K562 (cell line): Measurements from ENCODE around the gene ZNF503. TPM values are rescaled to one million over a fixed set of nuclear protein-coding genes. Genes with fewer than 3 reads are reported as not detected.

Experiments used
- CBX1 ChIP-seq: sonication (generic); IDR thresholded peaks from 2 replicates; pipeline ENCODE4 v1.6.1; 2016; ENCODE audit warnings: antibody characterized with exemption, low read depth, mild to moderate bottlenecking
- CEBPB ChIP-seq: fragments of 450-650 bp; IDR thresholded peaks from 2 replicates; pipeline ENCODE4 v1.6.1; 2016; ENCODE audit warnings: missing genetic modification characterization, missing compliant biosample characterization
- IFI16 ChIP-seq: fragments of 250-450 bp; sonication (Bioruptor Pico); IDR thresholded peaks from 2 replicates; pipeline ENCODE4 v2.1.2; 2022; ENCODE audit warnings: mild to moderate bottlenecking, inconsistent platforms
- KLF6 ChIP-seq: fragments of 250-450 bp; sonication (Bioruptor Pico); IDR thresholded peaks from 2 replicates; pipeline ENCODE4 v1.4.0; 2020; ENCODE audit warnings: mild to moderate bottlenecking, moderate library complexity, borderline replicate concordance
- MEIS2 ChIP-seq: fragments of 450-650 bp; IDR thresholded peaks from 2 replicates; pipeline ENCODE4 v1.6.1; 2014; ENCODE audit warnings: mild to moderate bottlenecking; ENCODE audit not compliant: partially characterized antibody
- MTA1 ChIP-seq: fragments of 450-650 bp; IDR thresholded peaks from 2 replicates; pipeline ENCODE4 v1.6.1; 2017; ENCODE audit warnings: borderline replicate concordance
- SNIP1 ChIP-seq: fragments of 450-650 bp; IDR thresholded peaks from 2 replicates; pipeline ENCODE4 v1.7.1; 2017; ENCODE audit warnings: low read depth, mild to moderate bottlenecking
- TARDBP ChIP-seq: fragments of 450-650 bp; IDR thresholded peaks from 2 replicates; pipeline ENCODE4 v1.6.1; 2016
- ZNF253 ChIP-seq: fragments of 250-450 bp; sonication (Bioruptor Pico); conservative IDR thresholded peaks from 2 replicates; pipeline ENCODE4 v1.6.1; 2021; ENCODE audit warnings: mild to moderate bottlenecking
- polyA plus RNA-seq, 8 experiments: library from polyadenylated mRNA; depleted of rRNA in 4 of 8; stranded (reverse) in 5 of 8; unstranded in 3 of 8; fragments of >200 nt; fragmentation: Nextera tagmentation in 2 of 8; fragmentation: Illumina TruSeq in 1 of 8; extraction: Ambion mirVana in 2 of 8; extraction: Trizol in 1 of 8; gene quantifications; 2 replicates each; pipeline versions ENCODE4 v1.2.1 to v1.2.3, GENCODE V29; 2011 to 2014; ENCODE audit warnings: inconsistent platforms in 1 of 8, missing spikeins in 1 of 8
- total RNA-seq, 7 experiments: library from RNA; depleted of rRNA in 6 of 7; stranded (reverse); fragments of >200 nt in 6 of 7; fragmentation: Illumina TruSeq in 2 of 7; extraction: Trizol in 2 of 7; gene quantifications; 2 replicates each; pipeline versions ENCODE4 v1.2.1 to v1.2.3, GENCODE V29; 2011 to 2021; ENCODE audit warnings: low replicate concordance in 1 of 7
- TF ChIP-seq, protein P1 (sequence below): fragments of 200-600 bp; sonication (generic); IDR thresholded peaks from one replicate; pipeline ENCODE4 v1.6.1; 2012; ENCODE audit warnings: mild to moderate bottlenecking, low read depth, low read length, inconsistent platforms
- TF ChIP-seq, protein P2 (sequence below): IDR thresholded peaks from 2 replicates; pipeline ENCODE4 v1.6.1; 2011; ENCODE audit not compliant: insufficient read length; ENCODE audit errors: extremely low read depth
- TF ChIP-seq, protein P3 (sequence below): fragments of 450-650 bp; IDR thresholded peaks from one replicate; pipeline ENCODE4 v1.6.1; 2018; ENCODE audit warnings: mild to moderate bottlenecking, moderate library complexity; ENCODE audit not compliant: partially characterized antibody

The ZNF503 gene
- total and polyA plus RNA-seq, 9 of the 15 experiments (the other 6 are each of a cell fraction or from before 2014, with no cell fraction given): not detected

DNA sequence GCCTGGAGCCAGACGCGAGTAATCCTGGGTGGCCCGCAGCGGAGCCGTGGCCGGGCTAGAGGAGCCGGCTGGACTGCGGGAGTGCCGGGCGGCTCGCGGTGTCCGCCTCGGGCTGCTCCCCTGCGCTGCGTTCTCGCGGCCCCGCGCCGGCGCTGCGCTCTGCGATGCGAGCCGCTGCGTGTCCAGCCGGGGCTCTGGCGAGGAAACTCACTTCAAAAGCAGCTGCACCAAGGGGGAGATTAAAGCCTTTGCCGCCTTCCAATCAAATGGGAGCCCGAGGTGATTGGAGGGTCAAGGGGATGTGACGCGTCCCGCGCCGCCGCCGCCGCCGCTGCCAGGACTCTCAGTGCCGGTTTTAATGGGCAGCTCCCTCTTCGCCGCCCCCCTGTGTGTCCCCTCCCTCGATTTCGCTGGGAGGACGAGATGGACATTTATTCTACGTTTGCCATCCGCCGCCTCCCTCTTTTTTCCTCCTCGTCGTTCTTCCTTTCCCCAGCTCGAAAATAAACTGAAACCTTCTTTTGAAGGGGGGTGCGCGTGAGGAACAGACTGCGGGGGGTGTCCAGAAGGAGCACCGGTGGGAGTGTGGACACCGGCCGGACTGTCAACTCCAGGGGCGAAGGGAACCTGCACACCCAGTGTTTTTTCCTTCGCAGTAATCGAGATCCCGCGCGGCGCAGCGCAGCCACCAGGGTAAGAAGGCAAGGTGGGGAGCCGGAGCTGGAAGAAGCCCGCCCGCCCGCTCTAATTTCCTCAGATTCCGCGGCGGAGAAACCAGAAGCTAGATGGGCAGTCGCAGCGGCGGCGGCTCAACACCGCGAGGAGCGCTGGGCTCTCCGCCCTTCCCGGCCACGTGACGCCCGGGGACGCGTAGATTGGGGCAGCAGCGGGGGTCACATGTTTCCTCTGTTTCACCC is at the start of gene ZNF503 (continued):
- TF ChIP-seq, protein P1, sequence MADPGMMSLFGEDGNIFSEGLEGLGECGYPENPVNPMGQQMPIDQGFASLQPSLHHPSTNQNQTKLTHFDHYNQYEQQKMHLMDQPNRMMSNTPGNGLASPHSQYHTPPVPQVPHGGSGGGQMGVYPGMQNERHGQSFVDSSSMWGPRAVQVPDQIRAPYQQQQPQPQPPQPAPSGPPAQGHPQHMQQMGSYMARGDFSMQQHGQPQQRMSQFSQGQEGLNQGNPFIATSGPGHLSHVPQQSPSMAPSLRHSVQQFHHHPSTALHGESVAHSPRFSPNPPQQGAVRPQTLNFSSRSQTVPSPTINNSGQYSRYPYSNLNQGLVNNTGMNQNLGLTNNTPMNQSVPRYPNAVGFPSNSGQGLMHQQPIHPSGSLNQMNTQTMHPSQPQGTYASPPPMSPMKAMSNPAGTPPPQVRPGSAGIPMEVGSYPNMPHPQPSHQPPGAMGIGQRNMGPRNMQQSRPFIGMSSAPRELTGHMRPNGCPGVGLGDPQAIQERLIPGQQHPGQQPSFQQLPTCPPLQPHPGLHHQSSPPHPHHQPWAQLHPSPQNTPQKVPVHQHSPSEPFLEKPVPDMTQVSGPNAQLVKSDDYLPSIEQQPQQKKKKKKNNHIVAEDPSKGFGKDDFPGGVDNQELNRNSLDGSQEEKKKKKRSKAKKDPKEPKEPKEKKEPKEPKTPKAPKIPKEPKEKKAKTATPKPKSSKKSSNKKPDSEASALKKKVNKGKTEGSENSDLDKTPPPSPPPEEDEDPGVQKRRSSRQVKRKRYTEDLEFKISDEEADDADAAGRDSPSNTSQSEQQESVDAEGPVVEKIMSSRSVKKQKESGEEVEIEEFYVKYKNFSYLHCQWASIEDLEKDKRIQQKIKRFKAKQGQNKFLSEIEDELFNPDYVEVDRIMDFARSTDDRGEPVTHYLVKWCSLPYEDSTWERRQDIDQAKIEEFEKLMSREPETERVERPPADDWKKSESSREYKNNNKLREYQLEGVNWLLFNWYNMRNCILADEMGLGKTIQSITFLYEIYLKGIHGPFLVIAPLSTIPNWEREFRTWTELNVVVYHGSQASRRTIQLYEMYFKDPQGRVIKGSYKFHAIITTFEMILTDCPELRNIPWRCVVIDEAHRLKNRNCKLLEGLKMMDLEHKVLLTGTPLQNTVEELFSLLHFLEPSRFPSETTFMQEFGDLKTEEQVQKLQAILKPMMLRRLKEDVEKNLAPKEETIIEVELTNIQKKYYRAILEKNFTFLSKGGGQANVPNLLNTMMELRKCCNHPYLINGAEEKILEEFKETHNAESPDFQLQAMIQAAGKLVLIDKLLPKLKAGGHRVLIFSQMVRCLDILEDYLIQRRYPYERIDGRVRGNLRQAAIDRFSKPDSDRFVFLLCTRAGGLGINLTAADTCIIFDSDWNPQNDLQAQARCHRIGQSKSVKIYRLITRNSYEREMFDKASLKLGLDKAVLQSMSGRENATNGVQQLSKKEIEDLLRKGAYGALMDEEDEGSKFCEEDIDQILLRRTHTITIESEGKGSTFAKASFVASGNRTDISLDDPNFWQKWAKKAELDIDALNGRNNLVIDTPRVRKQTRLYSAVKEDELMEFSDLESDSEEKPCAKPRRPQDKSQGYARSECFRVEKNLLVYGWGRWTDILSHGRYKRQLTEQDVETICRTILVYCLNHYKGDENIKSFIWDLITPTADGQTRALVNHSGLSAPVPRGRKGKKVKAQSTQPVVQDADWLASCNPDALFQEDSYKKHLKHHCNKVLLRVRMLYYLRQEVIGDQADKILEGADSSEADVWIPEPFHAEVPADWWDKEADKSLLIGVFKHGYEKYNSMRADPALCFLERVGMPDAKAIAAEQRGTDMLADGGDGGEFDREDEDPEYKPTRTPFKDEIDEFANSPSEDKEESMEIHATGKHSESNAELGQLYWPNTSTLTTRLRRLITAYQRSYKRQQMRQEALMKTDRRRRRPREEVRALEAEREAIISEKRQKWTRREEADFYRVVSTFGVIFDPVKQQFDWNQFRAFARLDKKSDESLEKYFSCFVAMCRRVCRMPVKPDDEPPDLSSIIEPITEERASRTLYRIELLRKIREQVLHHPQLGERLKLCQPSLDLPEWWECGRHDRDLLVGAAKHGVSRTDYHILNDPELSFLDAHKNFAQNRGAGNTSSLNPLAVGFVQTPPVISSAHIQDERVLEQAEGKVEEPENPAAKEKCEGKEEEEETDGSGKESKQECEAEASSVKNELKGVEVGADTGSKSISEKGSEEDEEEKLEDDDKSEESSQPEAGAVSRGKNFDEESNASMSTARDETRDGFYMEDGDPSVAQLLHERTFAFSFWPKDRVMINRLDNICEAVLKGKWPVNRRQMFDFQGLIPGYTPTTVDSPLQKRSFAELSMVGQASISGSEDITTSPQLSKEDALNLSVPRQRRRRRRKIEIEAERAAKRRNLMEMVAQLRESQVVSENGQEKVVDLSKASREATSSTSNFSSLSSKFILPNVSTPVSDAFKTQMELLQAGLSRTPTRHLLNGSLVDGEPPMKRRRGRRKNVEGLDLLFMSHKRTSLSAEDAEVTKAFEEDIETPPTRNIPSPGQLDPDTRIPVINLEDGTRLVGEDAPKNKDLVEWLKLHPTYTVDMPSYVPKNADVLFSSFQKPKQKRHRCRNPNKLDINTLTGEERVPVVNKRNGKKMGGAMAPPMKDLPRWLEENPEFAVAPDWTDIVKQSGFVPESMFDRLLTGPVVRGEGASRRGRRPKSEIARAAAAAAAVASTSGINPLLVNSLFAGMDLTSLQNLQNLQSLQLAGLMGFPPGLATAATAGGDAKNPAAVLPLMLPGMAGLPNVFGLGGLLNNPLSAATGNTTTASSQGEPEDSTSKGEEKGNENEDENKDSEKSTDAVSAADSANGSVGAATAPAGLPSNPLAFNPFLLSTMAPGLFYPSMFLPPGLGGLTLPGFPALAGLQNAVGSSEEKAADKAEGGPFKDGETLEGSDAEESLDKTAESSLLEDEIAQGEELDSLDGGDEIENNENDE: no peak
- TF ChIP-seq IFI16: no peak
- no peak for TF ChIP-seq CEBPB
- no peak for TF ChIP-seq SNIP1
- TF ChIP-seq, protein P2, sequence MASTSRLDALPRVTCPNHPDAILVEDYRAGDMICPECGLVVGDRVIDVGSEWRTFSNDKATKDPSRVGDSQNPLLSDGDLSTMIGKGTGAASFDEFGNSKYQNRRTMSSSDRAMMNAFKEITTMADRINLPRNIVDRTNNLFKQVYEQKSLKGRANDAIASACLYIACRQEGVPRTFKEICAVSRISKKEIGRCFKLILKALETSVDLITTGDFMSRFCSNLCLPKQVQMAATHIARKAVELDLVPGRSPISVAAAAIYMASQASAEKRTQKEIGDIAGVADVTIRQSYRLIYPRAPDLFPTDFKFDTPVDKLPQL: no peak
- no peak for TF ChIP-seq MEIS2
- TF ChIP-seq MTA1: no peak
- TF ChIP-seq CBX1: no peak
- no peak for TF ChIP-seq ZNF253 (CRISPR knock-in tag)
- no peak for TF ChIP-seq TARDBP
- TF ChIP-seq, protein P3, sequence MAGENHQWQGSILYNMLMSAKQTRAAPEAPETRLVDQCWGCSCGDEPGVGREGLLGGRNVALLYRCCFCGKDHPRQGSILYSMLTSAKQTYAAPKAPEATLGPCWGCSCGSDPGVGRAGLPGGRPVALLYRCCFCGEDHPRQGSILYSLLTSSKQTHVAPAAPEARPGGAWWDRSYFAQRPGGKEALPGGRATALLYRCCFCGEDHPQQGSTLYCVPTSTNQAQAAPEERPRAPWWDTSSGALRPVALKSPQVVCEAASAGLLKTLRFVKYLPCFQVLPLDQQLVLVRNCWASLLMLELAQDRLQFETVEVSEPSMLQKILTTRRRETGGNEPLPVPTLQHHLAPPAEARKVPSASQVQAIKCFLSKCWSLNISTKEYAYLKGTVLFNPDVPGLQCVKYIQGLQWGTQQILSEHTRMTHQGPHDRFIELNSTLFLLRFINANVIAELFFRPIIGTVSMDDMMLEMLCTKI: no peak
- TF ChIP-seq KLF6: no peak
